Thyroid gland (tissue), 4 donors: ENCODE data around the gene KAZN.

ENCODE experiments used
- CTCF ChIP-seq, 6 experiments: fragments of 200-600 bp in 3 of 6; fragments of 450-650 bp in 3 of 6; sonication (generic) in 3 of 6; IDR thresholded peaks; one replicate each; pipeline ENCODE4 v1.5.1; 2016 to 2019; ENCODE audit warnings: antibody characterized with exemption in 6 of 6, mild to moderate bottlenecking in 2 of 6, inconsistent platforms in 1 of 6, moderate library complexity in 1 of 6
- POLR2A ChIP-seq, 2 donors: fragments of 450-650 bp; IDR thresholded peaks; one replicate each; pipeline ENCODE4 v1.6.1; 2017; ENCODE audit warnings: antibody characterized with exemption in 2 of 2, mild to moderate bottlenecking in 2 of 2, moderate library complexity in 1 of 2

GRCh38 chr1:15148475-15148874 is 550.0 kb downstream of the KAZN start:
- TF ChIP-seq CTCF (IDR thresholded peaks at IDR 0.05) = no peak
- no peak for TF ChIP-seq POLR2A (IDR thresholded peaks at IDR 0.05)
